MM.1S (cell line): ENCODE results near the gene JPT2.

Experiments
- DNase-seq: peaks from one replicate; pipeline ENCODE4 v3.0.0-alpha.2; 2015
- H2AFZ ChIP-seq: fragments of 300-600 bp; sonication (generic); 2 replicates; pipeline ENCODE4 v1.6.0; 2016; ENCODE audit warnings: antibody characterized with exemption, low read length
- H3F3A ChIP-seq: fragments of 300-600 bp; sonication (generic); 2 replicates; pipeline ENCODE4 v1.6.1; 2016; ENCODE audit warnings: mild to moderate bottlenecking, antibody characterized with exemption, low read length, moderate library complexity, mixed read lengths; ENCODE audit not compliant: insufficient read depth
- H3K27ac ChIP-seq: fragments of 300-600 bp; sonication (generic); 2 replicates; pipeline ENCODE4 v1.5.1; 2016; ENCODE audit warnings: mild to moderate bottlenecking, low read length
- H3K27me3 ChIP-seq: fragments of 300-600 bp; sonication (generic); replicated peaks from 2 replicates; pipeline ENCODE4 v1.6.0; 2016; ENCODE audit warnings: low read length; ENCODE audit not compliant: insufficient read depth
- H3K36me3 ChIP-seq: fragments of 300-600 bp; sonication (generic); replicated peaks from 2 replicates; pipeline ENCODE4 v1.6.1; 2016; ENCODE audit warnings: mild to moderate bottlenecking, low read length, mixed read lengths; ENCODE audit not compliant: insufficient read depth
- H3K4me1 ChIP-seq: fragments of 300-600 bp; sonication (generic); 2 replicates; pipeline ENCODE4 v1.6.1; 2016; ENCODE audit warnings: low read length, mixed read lengths
- H3K4me2 ChIP-seq: fragments of 300-600 bp; sonication (generic); 2 replicates; pipeline ENCODE4 v1.6.0; 2016; ENCODE audit warnings: low read depth, low read length
- H3K4me3 ChIP-seq: fragments of 300-600 bp; sonication (generic); 2 replicates; pipeline ENCODE4 v1.5.1; 2016; ENCODE audit warnings: low read length, mixed read lengths
- H3K79me2 ChIP-seq: fragments of 300-600 bp; sonication (generic); 2 replicates; pipeline ENCODE4 v1.6.1; 2016; ENCODE audit warnings: mixed run types, low read length, mixed read lengths
- H3K9ac ChIP-seq: fragments of 300-600 bp; sonication (generic); 2 replicates; pipeline ENCODE4 v1.6.1; 2016; ENCODE audit warnings: low read length, mixed read lengths
- H3K9me2 ChIP-seq: fragments of 300-600 bp; sonication (generic); replicated peaks from 2 replicates; pipeline ENCODE4 v1.6.1; 2016; ENCODE audit warnings: mild to moderate bottlenecking, low read length, mixed read lengths; ENCODE audit not compliant: insufficient read depth
- H3K9me3 ChIP-seq: fragments of 300-600 bp; sonication (generic); replicated peaks from 2 replicates; pipeline ENCODE4 v1.6.1; 2016; ENCODE audit warnings: mild to moderate bottlenecking, low read length, mixed read lengths; ENCODE audit not compliant: insufficient read depth
- H4K20me1 ChIP-seq: fragments of 300-600 bp; sonication (generic); 2 replicates; pipeline ENCODE4 v1.6.1; 2016; ENCODE audit warnings: mild to moderate bottlenecking, low read length, moderate library complexity, mixed read lengths; ENCODE audit not compliant: insufficient read depth
- CTCF ChIP-seq: fragments of 300-600 bp; sonication (generic); IDR thresholded peaks from 2 replicates; pipeline ENCODE4 v1.5.1; 2016; ENCODE audit warnings: antibody characterized with exemption, low read length, mixed read lengths
- EZH2 ChIP-seq: fragments of 300-600 bp; sonication (generic); optimal IDR thresholded peaks from 2 replicates; pipeline ENCODE3; 2017; ENCODE audit warnings: low read depth, mild to moderate bottlenecking, antibody characterized with exemption, low read length, mixed read lengths
- EZH2phosphoT487 ChIP-seq: fragments of 300-600 bp; sonication (generic); IDR thresholded peaks from 2 replicates; pipeline ENCODE4 v1.6.1; 2018; ENCODE audit warnings: antibody characterized with exemption, low read length

Gene JPT2

DNA sequence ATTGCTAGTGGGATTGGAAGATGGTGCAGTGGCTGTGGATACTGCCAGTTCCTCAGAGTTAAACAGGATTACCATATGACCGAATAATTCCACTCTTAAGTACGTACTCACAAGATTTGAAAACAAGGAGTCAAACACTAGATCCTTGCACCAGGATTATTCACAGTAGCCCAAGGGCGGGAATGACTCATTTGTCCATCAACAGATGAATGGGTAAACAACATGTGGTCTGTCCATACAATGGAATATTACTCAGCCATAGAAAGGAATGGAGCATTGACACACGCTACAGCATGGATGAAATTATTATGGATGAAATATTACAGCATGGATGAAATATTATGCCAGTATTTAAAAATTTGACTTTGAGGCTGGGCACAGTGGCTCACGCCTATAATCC is 18.8 kb downstream of the JPT2 start:
- Histone ChIP-seq H3K9me3 (no peaks in the 10 kb centered on the region), H3K27ac (no peak overlapping the region), H3K27me3 (no peaks in the 10 kb centered on the region), H3K9me2 (no peaks in the 10 kb centered on the region), H3K36me3 (peaks cover 11% of the 10 kb centered on the region), H3K4me3 (no peak overlapping the region), H3K4me1 (no peaks in the 10 kb centered on the region), H3K4me2 (no peak overlapping the region), H3K9ac (no peak overlapping the region), H4K20me1 (no peaks in the 10 kb centered on the region), H2AFZ (no peak overlapping the region), H3F3A (no peaks in the 10 kb centered on the region), H3K79me2 (peaks cover 25% of the 10 kb centered on the region)
- no peak for DNase-seq
- TF ChIP-seq EZH2 (no peak), EZH2phosphoT487 (no peak), CTCF (no peak)

DNA sequence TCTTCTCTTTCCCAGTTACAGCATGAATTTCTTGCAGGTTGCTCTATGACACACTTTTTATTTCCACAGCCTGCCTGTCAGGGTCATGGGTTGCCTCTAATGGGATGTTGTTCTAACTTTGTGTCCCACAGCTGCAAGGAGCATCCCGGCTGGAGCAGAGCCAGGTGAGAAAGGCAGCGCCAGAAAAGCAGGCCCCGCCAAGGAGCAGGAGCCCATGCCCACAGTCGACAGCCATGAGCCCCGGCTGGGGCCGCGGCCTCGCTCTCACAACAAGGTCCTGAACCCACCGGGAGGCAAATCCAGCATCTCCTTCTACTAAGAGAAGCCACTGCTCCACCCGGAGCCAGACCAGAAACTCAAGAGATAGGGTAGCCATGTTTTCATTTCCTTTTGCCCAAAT is 20.6 kb downstream of the JPT2 start:
- no peaks in the 10 kb centered on the region for H3F3A ChIP-seq
- H3K79me2 ChIP-seq: peaks cover 8% of the 10 kb centered on the region; the same call in 1 of the 2 replicates
- no peak for DNase-seq
- TF ChIP-seq EZH2phosphoT487: no peak
- TF ChIP-seq CTCF: no peak
- no peak for TF ChIP-seq EZH2
- no peak overlapping the region for H3K9ac ChIP-seq
- H3K4me2 ChIP-seq: no peak overlapping the region
- H3K36me3 ChIP-seq: peaks cover 10% of the 10 kb centered on the region
- H3K9me3 ChIP-seq: no peaks in the 10 kb centered on the region
- H3K4me1 ChIP-seq: no peaks in the 10 kb centered on the region
- no peaks in the 10 kb centered on the region for H3K27me3 ChIP-seq
- H4K20me1 ChIP-seq: no peaks in the 10 kb centered on the region
- H3K4me3 ChIP-seq: no peak overlapping the region
- H2AFZ ChIP-seq: no peak overlapping the region
- no peaks in the 10 kb centered on the region for H3K9me2 ChIP-seq
- no peak overlapping the region for H3K27ac ChIP-seq

DNA sequence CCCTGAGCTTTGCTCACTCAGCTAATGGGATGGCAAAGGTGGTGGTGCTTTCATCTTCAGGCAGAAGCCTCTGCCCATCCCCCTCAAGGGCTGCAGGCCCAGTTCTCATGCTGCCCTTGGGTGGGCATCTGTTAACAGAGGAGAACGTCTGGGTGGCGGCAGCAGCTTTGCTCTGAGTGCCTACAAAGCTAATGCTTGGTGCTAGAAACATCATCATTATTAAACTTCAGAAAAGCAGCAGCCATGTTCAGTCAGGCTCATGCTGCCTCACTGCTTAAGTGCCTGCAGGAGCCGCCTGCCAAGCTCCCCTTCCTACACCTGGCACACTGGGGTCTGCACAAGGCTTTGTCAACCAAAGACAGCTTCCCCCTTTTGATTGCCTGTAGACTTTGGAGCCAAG is 22.2 kb downstream of the JPT2 start:
- Histone ChIP-seq H3K4me3 (no peak overlapping the region), H3K36me3 (peaks cover 7% of the 10 kb centered on the region), H2AFZ (no peak overlapping the region)

More for the DNA sequence above, 22.2 kb downstream of the JPT2 start:
- no peak for DNase-seq
- Histone ChIP-seq H3K4me1 (no peaks in the 10 kb centered on the region), H3K27ac (no peak overlapping the region), H3K9me3 (no peaks in the 10 kb centered on the region), H3K9ac (no peak overlapping the region), H3K4me2 (no peak overlapping the region), H3K79me2 (no peaks in the 10 kb centered on the region; the same call in 1 of the 2 replicates), H4K20me1 (no peaks in the 10 kb centered on the region), H3K9me2 (no peaks in the 10 kb centered on the region), H3K27me3 (no peaks in the 10 kb centered on the region), H3F3A (peaks cover 7% of the 10 kb centered on the region)
- TF ChIP-seq EZH2phosphoT487: no peak
- no peak for TF ChIP-seq CTCF
- TF ChIP-seq EZH2: no peak
